HG02870 (cell line): Measurements from ENCODE around the gene ZFP90.

Experiments used
- ATAC-seq: cut with Tn5 transposase; IDR thresholded peaks from one replicate; pipeline ENCODE4 v1.9.1; 2021; ENCODE audit warnings: mild to moderate bottlenecking, moderate library complexity; ENCODE audit not compliant: unreplicated experiment

ZFP90 gene

GRCh38 chr16:68577352-68577853 is 38.3 kb downstream of the ZFP90 start:
- ATAC-seq, result no peak

DNA sequence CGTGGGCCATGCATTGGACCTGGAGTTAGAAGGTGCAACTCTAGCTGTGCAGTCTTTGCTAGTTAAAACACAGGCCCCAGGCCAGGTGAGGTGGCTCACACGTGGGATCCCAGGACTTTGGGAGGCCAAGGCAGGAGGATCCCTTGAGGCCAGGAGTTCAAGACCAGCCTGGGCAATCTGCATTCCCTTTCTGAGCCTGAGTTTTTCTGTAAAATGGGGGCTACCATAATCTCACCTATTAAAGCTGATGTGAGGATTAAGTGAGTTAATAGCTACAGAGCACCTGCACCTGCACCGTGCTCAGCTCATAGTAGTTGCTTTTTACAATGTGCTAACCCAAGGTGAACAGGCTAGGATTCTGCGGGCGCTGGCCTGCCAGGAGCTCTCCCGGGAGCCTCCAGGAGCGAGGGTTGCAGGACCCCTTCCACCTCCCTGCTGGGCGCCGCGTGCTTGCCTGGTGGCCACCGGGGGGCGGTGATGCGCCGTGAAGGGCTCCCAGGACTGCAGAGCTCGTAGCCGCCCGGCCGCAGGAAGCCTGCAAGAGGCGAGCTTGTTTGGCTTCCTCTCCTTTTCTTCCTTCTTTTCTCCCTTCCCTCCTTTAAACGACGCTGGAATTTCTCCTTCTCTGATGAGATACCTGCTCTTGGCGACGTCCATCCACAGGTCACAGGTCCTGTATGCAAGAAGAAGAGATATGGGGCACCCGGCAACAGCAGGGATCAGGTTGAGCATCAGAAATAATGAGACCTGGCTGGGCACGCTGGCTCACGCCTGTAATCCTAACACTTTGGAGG is 51.3 kb downstream of the ZFP90 start:
- ATAC-seq, result no peak

- ATAC-seq, result no peak
Measured at GRCh38 chr16:68592466-68593337, 53.6 kb downstream of the ZFP90 start.

DNA sequence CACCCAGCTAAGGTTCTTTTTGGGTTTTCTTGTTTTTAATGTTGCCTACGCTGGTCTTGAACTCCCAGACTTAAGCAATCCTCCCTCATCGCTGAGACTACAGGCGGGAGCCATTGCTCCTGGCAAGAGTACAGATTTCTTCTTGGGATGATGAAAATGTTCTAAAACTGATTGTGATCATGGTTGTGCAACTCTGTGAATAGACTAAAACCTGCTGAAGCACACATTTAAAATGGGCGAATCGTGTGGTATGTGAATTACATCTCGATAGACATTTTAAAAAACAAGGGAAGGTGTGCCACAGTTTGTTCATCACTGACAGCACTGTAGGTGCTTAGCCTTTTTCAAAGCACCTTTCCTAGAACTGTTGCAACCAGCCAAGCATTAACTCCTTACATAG is 57.2 kb downstream of the ZFP90 start:
- ATAC-seq, result no peak

- no peak for ATAC-seq
Measured at GRCh38 chr16:68599586-68599985, 60.5 kb downstream of the ZFP90 start.

- no peak for ATAC-seq
Measured at GRCh38 chr16:68605746-68606145, 66.7 kb downstream of the ZFP90 start.

GRCh38 chr16:68607443-68607842 is 68.4 kb downstream of the ZFP90 start:
- no peak for ATAC-seq

GRCh38 chr16:68608330-68608729 is 69.2 kb downstream of the ZFP90 start:
- ATAC-seq, result no peak

DNA sequence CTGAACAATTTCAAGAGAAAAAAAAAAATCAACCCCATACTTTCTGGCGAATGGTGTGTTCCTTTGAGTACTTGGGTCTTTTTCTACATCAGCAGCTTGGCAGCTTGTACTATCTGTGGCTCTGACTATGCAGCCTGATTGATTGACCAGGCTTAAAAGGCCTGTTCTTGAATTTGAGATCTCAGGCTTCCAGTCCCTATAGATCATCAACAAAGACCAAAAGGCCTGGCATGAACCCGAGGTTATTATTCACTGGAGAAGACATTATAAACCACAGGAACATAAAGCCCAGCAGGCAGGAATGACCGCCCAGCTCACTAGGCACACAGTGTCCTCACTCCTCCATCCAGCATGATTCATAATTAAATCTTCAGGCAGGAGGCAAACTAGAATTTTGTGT is 73.9 kb downstream of the ZFP90 start:
- no peak for ATAC-seq

DNA sequence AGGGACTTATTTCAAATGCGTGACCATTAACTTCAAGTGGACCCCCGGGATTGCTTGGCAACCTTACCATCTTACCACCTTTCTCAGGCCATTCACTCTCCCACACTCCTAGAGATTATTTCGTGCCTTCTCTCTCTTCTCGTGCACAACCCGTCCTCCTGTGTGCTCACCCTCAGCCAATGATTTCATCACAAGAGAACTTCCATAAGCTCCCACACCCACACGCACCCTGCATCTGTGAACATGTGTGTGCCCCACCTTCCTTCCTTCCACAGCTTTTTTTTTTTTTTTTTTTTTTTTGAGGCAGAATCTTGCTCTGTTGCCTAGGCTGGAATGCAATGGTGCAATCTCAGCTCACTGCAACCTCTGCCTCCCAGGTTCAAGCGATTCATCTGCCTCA is 78.6 kb downstream of the ZFP90 start:
- no peak for ATAC-seq
